ENCODE measurements around the gene ZBED6. TPM values are rescaled to one million over a fixed set of nuclear protein-coding genes. Genes with fewer than 3 reads are reported as not detected.
A peak's percentile ranks its signal among the peaks of the same experiment; 100 is the strongest.

The ZBED6 gene
- total RNA-seq, 1 donor from 2014 or later, result 6.9 TPM

GRCh38 chr1:203840208-203840808, 44.9 kb downstream of the ZBED6 start:
- no peak overlapping the region for H2AFZ ChIP-seq (replicated peaks)
- no peaks in the 10 kb centered on the region for H3K27me3 ChIP-seq
- H3F3A ChIP-seq (ENCODE audit: low read depth), result no peaks in the 10 kb centered on the region
- no peak overlapping the region for H3K27ac Mint-ChIP-seq
- peaks cover 2% of the 10 kb centered on the region for H3K9me3 Mint-ChIP-seq
- no peak overlapping the region for H3K9ac ChIP-seq
- H3K4me3 Mint-ChIP-seq, result no peak overlapping the region
- H3K27ac ChIP-seq, result no peak overlapping the region
- no peaks in the 10 kb centered on the region for H4K20me1 ChIP-seq (ENCODE audit: low read depth)
- peaks cover 4% of the 10 kb centered on the region for H3K79me2 ChIP-seq (ENCODE audit: low read depth)
- TF ChIP-seq EZH2phosphoT487 (IDR thresholded peaks at IDR 0.05), result no peak
- no peak for TF ChIP-seq CTCF (IDR thresholded peaks at IDR 0.05)
- no peak for TF ChIP-seq EZH2 (IDR thresholded peaks at IDR 0.05)
- H3K4me3 ChIP-seq, result no peak overlapping the region
- peaks cover 55% of the 10 kb centered on the region for H3K36me3 ChIP-seq
- H3K27me3 Mint-ChIP-seq (ENCODE audit: insufficient read depth, low read depth), result peaks cover 2% of the 10 kb centered on the region
- H3K36me3 Mint-ChIP-seq, result peaks cover 46% of the 10 kb centered on the region
- peaks cover 5% of the 10 kb centered on the region for H3K9me3 ChIP-seq (ENCODE audit: low read depth)
- no peaks in the 10 kb centered on the region for H3K4me1 ChIP-seq
- no peaks in the 10 kb centered on the region for H3K4me1 Mint-ChIP-seq
- H3K4me2 ChIP-seq, result no peak overlapping the region
- DNase-seq (ENCODE audit: low spot score), result no peak

GRCh38 chr1:203842559-203842876, 47.1 kb downstream of the ZBED6 start:
- no peak overlapping the region for H2AFZ ChIP-seq (replicated peaks)
- no peaks in the 10 kb centered on the region for H3K4me1 ChIP-seq
- no peaks in the 10 kb centered on the region for H3F3A ChIP-seq (ENCODE audit: low read depth)
- Mint-ChIP-seq H3K4me1 (no peaks in the 10 kb centered on the region), H3K27me3 (ENCODE audit: insufficient read depth, low read depth) (no peaks in the 10 kb centered on the region), H3K4me3 (no peak overlapping the region), H3K9me3 (peaks cover 2% of the 10 kb centered on the region), H3K27ac (no peak overlapping the region), H3K36me3 (peaks cover 52% of the 10 kb centered on the region)
- H3K27me3 ChIP-seq, result no peaks in the 10 kb centered on the region
- no peak overlapping the region for H3K9ac ChIP-seq
- H3K4me2 ChIP-seq, result no peak overlapping the region
- H3K27ac ChIP-seq, result no peak overlapping the region
- no peaks in the 10 kb centered on the region for H4K20me1 ChIP-seq (ENCODE audit: low read depth)
- H3K79me2 ChIP-seq (ENCODE audit: low read depth), result peaks cover 4% of the 10 kb centered on the region
- TF ChIP-seq EZH2phosphoT487 (IDR thresholded peaks at IDR 0.05) (no peak), CTCF (IDR thresholded peaks at IDR 0.05) (no peak), EZH2 (IDR thresholded peaks at IDR 0.05) (no peak)
- DNase-seq (ENCODE audit: low spot score), result no peak
- H3K4me3 ChIP-seq, result no peak overlapping the region
- peaks cover 5% of the 10 kb centered on the region for H3K9me3 ChIP-seq (ENCODE audit: low read depth)
- peaks cover 45% of the 10 kb centered on the region for H3K36me3 ChIP-seq

GRCh38 chr1:203843435-203843834, 48.0 kb downstream of the ZBED6 start:
- no peak overlapping the region for H3K9ac ChIP-seq
- no peaks in the 10 kb centered on the region for H3K27me3 Mint-ChIP-seq (ENCODE audit: insufficient read depth, low read depth)
- no peaks in the 10 kb centered on the region for H4K20me1 ChIP-seq (ENCODE audit: low read depth)
- DNase-seq (ENCODE audit: low spot score), result no peak
- H3K4me3 ChIP-seq, result no peak overlapping the region
- H3K4me2 ChIP-seq, result no peak overlapping the region
- H3K79me2 ChIP-seq (ENCODE audit: low read depth), result peaks cover 4% of the 10 kb centered on the region
- H3K4me1 ChIP-seq, result no peaks in the 10 kb centered on the region
- H3K36me3 ChIP-seq, result peaks cover 46% of the 10 kb centered on the region
- H3K4me3 Mint-ChIP-seq, result no peak overlapping the region
- peaks cover 2% of the 10 kb centered on the region for H3K9me3 Mint-ChIP-seq
- no peak overlapping the region for H3K27ac ChIP-seq
- H3K36me3 Mint-ChIP-seq, result peaks cover 47% of the 10 kb centered on the region
- peaks cover 5% of the 10 kb centered on the region for H3K9me3 ChIP-seq (ENCODE audit: low read depth)
- TF ChIP-seq EZH2phosphoT487 (IDR thresholded peaks at IDR 0.05), result no peak
- TF ChIP-seq EZH2 (IDR thresholded peaks at IDR 0.05), result no peak
- no peak for TF ChIP-seq CTCF (IDR thresholded peaks at IDR 0.05)
- H3K27me3 ChIP-seq, result no peaks in the 10 kb centered on the region
- no peaks in the 10 kb centered on the region for H3K4me1 Mint-ChIP-seq
- H3K27ac Mint-ChIP-seq, result no peak overlapping the region
- H3F3A ChIP-seq (ENCODE audit: low read depth), result no peaks in the 10 kb centered on the region
- no peak overlapping the region for H2AFZ ChIP-seq (replicated peaks)

Small RNAs within 50 kb of the gene (small RNA-seq; reads per million reads assigned to genes)
- gene ZC3H11A, result 0.41 reads per million, percentile 44 among the genes with 10 or more reads in this experiment

Other genes with a start within 250 kb of the ZBED6 start
- 39.6 and 39.8 TPM in 2 replicates for gene ATP2B4, start 168.8 kb upstream of the ZBED6 start, total RNA-seq (ENCODE audit: low replicate concordance)
- gene LAX1, start 30.4 kb upstream of the ZBED6 start, total RNA-seq (ENCODE audit: low replicate concordance), result not detected in 2 replicates
- gene ZC3H11A, start within 50 bp of the ZBED6 start, total RNA-seq (ENCODE audit: low replicate concordance), result 113 and 142 TPM in 2 replicates
- gene SNRPE, start 66.0 kb downstream of the ZBED6 start, total RNA-seq (ENCODE audit: low replicate concordance), result 239 and 430 TPM in 2 replicates